Epithelial cell of esophagus (primary cell): ENCODE results near the gene FICD.

ENCODE experiments used
- DNase-seq: peaks from one replicate; pipeline ENCODE4 v3.0.0; 2010; ENCODE audit warnings: low read depth
- H3K4me3 ChIP-seq: 2 replicates; pipeline ENCODE4 v1.5.1; 2011; ENCODE audit warnings: mild to moderate bottlenecking, low read length, control low read depth
- CTCF ChIP-seq: IDR thresholded peaks from 2 replicates; pipeline ENCODE4 v1.5.1; 2011; ENCODE audit warnings: low read depth, mild to moderate bottlenecking, low read length, control low read depth, inconsistent platforms; ENCODE audit not compliant: insufficient read depth; ENCODE audit errors: missing control alignments

Gene FICD

GRCh38 chr12:108505129-108505528, 9.9 kb upstream of the FICD start:
- H3K4me3 ChIP-seq = no peak overlapping the region
- no peak for TF ChIP-seq CTCF
- no peak for DNase-seq

GRCh38 chr12:108507971-108508642, 7.0 kb upstream of the FICD start:
- DNase-seq = peak; percentile 67
- TF ChIP-seq CTCF = no peak

GRCh38 chr12:108509806-108510205, 5.3 kb upstream of the FICD start:
- H3K4me3 ChIP-seq = no peak overlapping the region
- no peak for DNase-seq
- TF ChIP-seq CTCF = no peak

More at GRCh38 chr12:108507971-108508642, 7.0 kb upstream of the FICD start:
- no peak overlapping the region for H3K4me3 ChIP-seq

- no peak for DNase-seq
- H3K4me3 ChIP-seq = no peak overlapping the region
- no peak for TF ChIP-seq CTCF
These were observed 4.2 kb upstream of the FICD start for GRCh38 chr12:108510836-108511235.

GRCh38 chr12:108511633-108512540, 3.2 kb upstream of the FICD start:
- DNase-seq = peak; percentile 74
- no peak overlapping the region for H3K4me3 ChIP-seq
- peak; percentile 84 for TF ChIP-seq CTCF

GRCh38 chr12:108514468-108514972, 557 bp upstream of the FICD start:
- peak overlapping the region; percentile 44 for H3K4me3 ChIP-seq
- TF ChIP-seq CTCF = no peak
- DNase-seq = no peak
